ENCODE results near the gene CD8A. TPM values are rescaled to one million over a fixed set of nuclear protein-coding genes. Genes with fewer than 3 reads are reported as not detected.

CD8A gene
- polyA plus RNA-seq, 1 donor: 0.22 TPM

GRCh38 chr2:86808315-86809161 is 17.8 kb upstream of the CD8A start:
- DNase-seq (ENCODE audit: low read depth): peak; percentile 41

GRCh38 chr2:86807468-86808275 is 17.0 kb upstream of the CD8A start:
- DNase-seq (ENCODE audit: low read depth): no peak

GRCh38 chr2:86807133-86807467 is 16.4 kb upstream of the CD8A start:
- DNase-seq (ENCODE audit: low read depth): no peak

- DNase-seq (ENCODE audit: low read depth): no peak
These were observed 15.5 kb upstream of the CD8A start for GRCh38 chr2:86806059-86806857.

GRCh38 chr2:86800856-86801567 is 10.3 kb upstream of the CD8A start:
- no peak for DNase-seq (ENCODE audit: low read depth)

GRCh38 chr2:86794861-86795260 is 4.1 kb upstream of the CD8A start:
- DNase-seq (ENCODE audit: low read depth): no peak

- DNase-seq (ENCODE audit: low read depth): no peak
These were observed 3.0 kb upstream of the CD8A start for GRCh38 chr2:86793752-86794151.

GRCh38 chr2:86791573-86791972 is 860 bp upstream of the CD8A start:
- no peak for DNase-seq (ENCODE audit: low read depth)

- no peak for DNase-seq (ENCODE audit: low read depth)
These were observed 508 bp downstream of the CD8A start for GRCh38 chr2:86790134-86790675.

GRCh38 chr2:86789687-86790133 is 1.0 kb downstream of the CD8A start:
- DNase-seq (ENCODE audit: low read depth): no peak

GRCh38 chr2:86788881-86789686 is 1.6 kb downstream of the CD8A start:
- DNase-seq (ENCODE audit: low read depth): no peak

- DNase-seq (ENCODE audit: low read depth): no peak
These were observed 2.5 kb downstream of the CD8A start for GRCh38 chr2:86788165-86788564.

- DNase-seq (ENCODE audit: low read depth): no peak
These were observed 3.0 kb downstream of the CD8A start for GRCh38 chr2:86787736-86788135.

GRCh38 chr2:86786001-86786536 is 4.6 kb downstream of the CD8A start:
- DNase-seq (ENCODE audit: low read depth): no peak

GRCh38 chr2:86785456-86785855 is 5.3 kb downstream of the CD8A start:
- no peak for DNase-seq (ENCODE audit: low read depth)

GRCh38 chr2:86783615-86784339 is 6.9 kb downstream of the CD8A start:
- no peak for DNase-seq (ENCODE audit: low read depth)

- no peak for DNase-seq (ENCODE audit: low read depth)
These were observed 8.0 kb downstream of the CD8A start for GRCh38 chr2:86782748-86783147.

- no peak for DNase-seq (ENCODE audit: low read depth)
These were observed 9.3 kb downstream of the CD8A start for GRCh38 chr2:86781363-86781762.

GRCh38 chr2:86779971-86780370 is 10.7 kb downstream of the CD8A start:
- no peak for DNase-seq (ENCODE audit: low read depth)

Data from forelimb muscle (tissue), 1 donor.